Mesenchymal stem cell (in vitro differentiated cells and primary cell): ENCODE results near the gene SMG7.

Experiments used
- DNase-seq: peaks from one replicate; pipeline ENCODE4 v3.0.0-alpha.2; 2013
- H2AFZ ChIP-seq: one replicate; pipeline ENCODE4 v1.6.1; 2013; ENCODE audit warnings: low read depth, mild to moderate bottlenecking, control low read depth, inconsistent platforms, low read length, moderate library complexity
- H2AK5ac ChIP-seq: 2 replicates; pipeline ENCODE4 v1.6.1; 2013; ENCODE audit warnings: low read length, moderate library complexity, mild to moderate bottlenecking, inconsistent platforms; ENCODE audit not compliant: severe bottlenecking
- H2BK120ac ChIP-seq: one replicate; pipeline ENCODE4 v1.6.1; 2013; ENCODE audit warnings: low read depth, mild to moderate bottlenecking, inconsistent platforms, low read length, moderate library complexity
- H2BK12ac ChIP-seq, 2 experiments: one replicate each; pipeline ENCODE4 v1.6.1; 2013; ENCODE audit warnings: inconsistent platforms in 2 of 2, low read length in 2 of 2, mild to moderate bottlenecking in 2 of 2, moderate library complexity in 2 of 2, control low read depth in 1 of 2
- H2BK15ac ChIP-seq: one replicate; pipeline ENCODE4 v1.6.1; 2013; ENCODE audit warnings: mild to moderate bottlenecking, low read depth, inconsistent platforms; ENCODE audit not compliant: poor library complexity, severe bottlenecking
- H2BK5ac ChIP-seq: 2 replicates; pipeline ENCODE4 v1.6.1; 2013; ENCODE audit warnings: low read depth, mild to moderate bottlenecking, low read length, control low read depth, inconsistent platforms; ENCODE audit not compliant: poor library complexity, severe bottlenecking
- H3K14ac ChIP-seq, 2 experiments: one replicate each; pipeline ENCODE4 v1.6.1; 2013; ENCODE audit warnings: inconsistent platforms in 2 of 2, low read length in 2 of 2, control low read depth in 1 of 2, mild to moderate bottlenecking in 1 of 2, moderate library complexity in 1 of 2
- H3K18ac ChIP-seq, 2 experiments: one replicate each; pipeline ENCODE4 v1.6.1; 2013; ENCODE audit warnings: inconsistent platforms in 2 of 2, low read length in 2 of 2, control low read depth in 1 of 2, low read depth in 1 of 2, mild to moderate bottlenecking in 1 of 2
- H3K23ac ChIP-seq, 2 experiments: one replicate each; pipeline ENCODE4 v1.6.1; 2013; ENCODE audit warnings: inconsistent platforms in 2 of 2, low read length in 2 of 2, mild to moderate bottlenecking in 2 of 2, moderate library complexity in 2 of 2, control low read depth in 1 of 2
- H3K27ac ChIP-seq: 2 replicates; pipeline ENCODE4 v1.5.1; 2013; ENCODE audit warnings: mild to moderate bottlenecking, moderate library complexity, low read length, control low read depth, inconsistent platforms; ENCODE audit not compliant: poor library complexity, severe bottlenecking
- H3K27me3 ChIP-seq, 2 experiments: 2 replicates each; pipeline versions ENCODE4 v1.6.1 to v1.7.0; 2013; ENCODE audit warnings: low read length in 2 of 2, mild to moderate bottlenecking in 2 of 2, moderate library complexity in 2 of 2, control low read depth in 1 of 2, inconsistent platforms in 1 of 2; ENCODE audit not compliant: control insufficient read depth in 1 of 2, insufficient read depth in 1 of 2
- H3K36me3 ChIP-seq, 2 experiments: 2 replicates each; pipeline versions ENCODE4 v1.6.1 to v1.7.0; 2013; ENCODE audit warnings: low read length in 2 of 2, control low read depth in 1 of 2, inconsistent platforms in 1 of 2, low read depth in 1 of 2, mild to moderate bottlenecking in 1 of 2; ENCODE audit not compliant: insufficient read depth in 2 of 2, control insufficient read depth in 1 of 2
- H3K4ac ChIP-seq, 2 experiments: one replicate each; pipeline ENCODE4 v1.6.1; 2013; ENCODE audit warnings: inconsistent platforms in 2 of 2, low read length in 2 of 2, mild to moderate bottlenecking in 2 of 2, moderate library complexity in 2 of 2, control low read depth in 1 of 2, low read depth in 1 of 2
- H3K4me1 ChIP-seq: 2 replicates; pipeline ENCODE4 v1.6.1; 2013; ENCODE audit warnings: low read depth, low read length, control low read depth; ENCODE audit not compliant: control insufficient read depth, insufficient read depth
- H3K4me2 ChIP-seq: 2 replicates; pipeline ENCODE4 v1.6.1; 2013; ENCODE audit warnings: low read length, mild to moderate bottlenecking, inconsistent platforms; ENCODE audit not compliant: poor library complexity, severe bottlenecking
- H3K4me3 ChIP-seq, 2 experiments: 2 replicates each; pipeline versions ENCODE4 v1.5.1 to v1.7.0; 2013; ENCODE audit warnings: low read length in 2 of 2, mild to moderate bottlenecking in 2 of 2, control low read depth in 1 of 2, low read depth in 1 of 2; ENCODE audit not compliant: insufficient read depth in 1 of 2
- H3K79me1 ChIP-seq: replicated peaks from 2 replicates; pipeline ENCODE4 v1.6.1; 2013; ENCODE audit warnings: mild to moderate bottlenecking, control low read depth, low read length, inconsistent platforms; ENCODE audit not compliant: poor library complexity, severe bottlenecking
- H3K9ac ChIP-seq: 2 replicates; pipeline ENCODE4 v1.7.0; 2013; ENCODE audit warnings: mild to moderate bottlenecking, low read length, moderate library complexity
- H3K9me3 ChIP-seq: 2 replicates; pipeline ENCODE4 v1.7.0; 2013; ENCODE audit warnings: mild to moderate bottlenecking, low read length; ENCODE audit not compliant: control insufficient read depth
- H4K8ac ChIP-seq: one replicate; pipeline ENCODE4 v1.6.1; 2013; ENCODE audit warnings: inconsistent platforms, mild to moderate bottlenecking, low read length, moderate library complexity
- H4K91ac ChIP-seq: one replicate; pipeline ENCODE4 v1.6.1; 2013; ENCODE audit warnings: mild to moderate bottlenecking, low read length, inconsistent platforms
- WGBS: methylation state at CpG from one replicate; pipeline ENCODE4 v1.1.7; 2013; ENCODE audit warnings: mixed read lengths; 5-methylcytosine and 5-hydroxymethylcytosine counted together

The SMG7 gene

DNA sequence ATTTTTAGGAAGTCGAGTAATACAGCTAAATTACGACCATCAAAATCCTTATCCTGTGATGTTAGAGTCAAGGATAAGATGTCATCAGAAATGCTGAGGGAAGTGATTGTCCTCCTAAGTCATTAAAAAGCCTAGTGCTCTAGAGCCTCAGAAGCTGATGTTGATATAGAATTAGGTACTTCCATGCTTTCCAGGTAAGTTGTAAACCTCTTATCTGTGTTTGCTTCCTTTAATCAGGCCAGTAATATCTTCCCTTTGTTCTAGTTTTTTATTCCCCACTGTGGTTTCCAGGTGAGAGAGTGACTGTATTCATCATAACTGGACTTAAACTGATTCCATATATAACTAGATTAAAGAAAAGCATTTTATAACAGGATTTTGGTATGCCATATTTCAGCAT lies 44.4 kb downstream of the SMG7 start:
- 100% methylated on average over 2 of the region's 2 CpGs for WGBS

DNA sequence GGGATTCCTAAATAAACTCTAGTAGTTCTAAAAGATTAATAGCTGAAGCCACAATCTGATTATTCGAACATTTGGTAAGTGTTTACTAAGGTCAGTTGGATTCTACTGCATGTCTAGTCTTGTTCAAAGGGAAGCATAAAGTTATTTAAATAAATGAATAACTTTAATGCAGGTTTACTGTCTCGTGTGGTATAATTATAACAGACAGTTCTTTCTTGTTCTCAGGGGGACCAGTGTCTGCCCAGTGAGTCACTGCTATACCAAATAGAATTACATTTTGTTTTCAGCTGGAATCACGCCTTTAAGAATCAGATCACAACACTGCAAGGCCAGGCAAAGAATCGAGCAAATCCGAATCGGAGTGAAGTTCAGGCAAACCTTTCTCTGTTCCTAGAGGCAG lies 45.1 kb downstream of the SMG7 start:
- H3K79me1 ChIP-seq: peaks cover 12% of the 10 kb centered on the region
- H2BK120ac ChIP-seq: no peak overlapping the region
- H3K4ac ChIP-seq: no peak overlapping the region
- no peak overlapping the region for H3K4me2 ChIP-seq
- no peaks in the 10 kb centered on the region for H3K9me3 ChIP-seq
- no peak overlapping the region for H4K91ac ChIP-seq
- no peaks in the 10 kb centered on the region for H3K4me1 ChIP-seq
- no peak overlapping the region for H3K4me3 ChIP-seq
- H3K14ac ChIP-seq: no peak overlapping the region
- no peak overlapping the region for H2AK5ac ChIP-seq
- peaks cover 12 to 40% of the 10 kb centered on the region in 2 experiments for H3K36me3 ChIP-seq
- H3K9ac ChIP-seq: no peak overlapping the region
- H3K23ac ChIP-seq: no peak overlapping the region
- H2BK5ac ChIP-seq: no peak overlapping the region
- H3K27ac ChIP-seq: no peak overlapping the region
- H3K27me3 ChIP-seq: no peaks in the 10 kb centered on the region
- H2BK12ac ChIP-seq: no peak overlapping the region
- WGBS: 95% methylated on average over 6 of the region's 6 CpGs
- DNase-seq: no peak
- no peak overlapping the region for H2AFZ ChIP-seq
- H4K8ac ChIP-seq: no peak overlapping the region
- H2BK15ac ChIP-seq: no peak overlapping the region
- H3K18ac ChIP-seq: no peak overlapping the region

More for the DNA sequence above, 44.4 kb downstream of the SMG7 start:
- no peaks in the 10 kb centered on the region for H3K4me1 ChIP-seq
- H2BK120ac ChIP-seq: no peak overlapping the region
- H2BK5ac ChIP-seq: no peak overlapping the region
- no peak overlapping the region for H3K4ac ChIP-seq
- H3K79me1 ChIP-seq: peaks cover 12% of the 10 kb centered on the region
- H3K9ac ChIP-seq: no peak overlapping the region
- H3K9me3 ChIP-seq: no peaks in the 10 kb centered on the region
- H3K4me3 ChIP-seq: no peak overlapping the region
- H3K14ac ChIP-seq: no peak overlapping the region
- H3K18ac ChIP-seq: no peak overlapping the region
- no peaks in the 10 kb centered on the region for H3K27me3 ChIP-seq
- no peak overlapping the region for H2AFZ ChIP-seq
- DNase-seq: no peak
- no peak overlapping the region for H3K27ac ChIP-seq
- no peak overlapping the region for H2AK5ac ChIP-seq
- H3K4me2 ChIP-seq: no peak overlapping the region
- H2BK15ac ChIP-seq: no peak overlapping the region
- H4K8ac ChIP-seq: no peak overlapping the region
- peaks cover 12 to 33% of the 10 kb centered on the region in 2 experiments for H3K36me3 ChIP-seq
- no peak overlapping the region for H2BK12ac ChIP-seq
- H3K23ac ChIP-seq: no peak overlapping the region
- no peak overlapping the region for H4K91ac ChIP-seq

GRCh38 chr1:183520379-183520778 lies 48.1 kb downstream of the SMG7 start:
- no peak overlapping the region for H3K4me3 ChIP-seq
- no peak overlapping the region for H2BK5ac ChIP-seq
- no peak overlapping the region for H2AK5ac ChIP-seq
- H2AFZ ChIP-seq: no peak overlapping the region
- no peak overlapping the region for H2BK15ac ChIP-seq
- H3K4me2 ChIP-seq: no peak overlapping the region
- no peak overlapping the region for H3K27ac ChIP-seq
- H3K9me3 ChIP-seq: no peaks in the 10 kb centered on the region
- H4K91ac ChIP-seq: no peak overlapping the region
- no peak overlapping the region for H3K18ac ChIP-seq
- H3K27me3 ChIP-seq: no peaks in the 10 kb centered on the region
- no peak overlapping the region for H3K9ac ChIP-seq
- peaks cover 11% of the 10 kb centered on the region for H3K79me1 ChIP-seq
- H3K23ac ChIP-seq: no peak overlapping the region
- no peak overlapping the region for H3K14ac ChIP-seq
- no peak overlapping the region for H4K8ac ChIP-seq
- peaks cover 12 to 57% of the 10 kb centered on the region in 2 experiments for H3K36me3 ChIP-seq
- no peaks in the 10 kb centered on the region for H3K4me1 ChIP-seq
- no CpG with 5 or more reads among the region's 1 CpG for WGBS
- no peak overlapping the region for H2BK12ac ChIP-seq
- no peak overlapping the region for H3K4ac ChIP-seq
- H2BK120ac ChIP-seq: no peak overlapping the region
- no peak for DNase-seq

- Histone ChIP-seq H3K9ac (no peak overlapping the region), H2BK15ac (no peak overlapping the region), H3K36me3 (peaks cover 12 to 59% of the 10 kb centered on the region in 2 experiments), H2BK120ac (no peak overlapping the region), H3K4me2 (no peak overlapping the region), H3K18ac (no peak overlapping the region), H4K8ac (no peak overlapping the region), H3K23ac (no peak overlapping the region), H3K4me1 (no peaks in the 10 kb centered on the region), H3K14ac (no peak overlapping the region), H3K4ac (no peak overlapping the region), H2AK5ac (no peak overlapping the region), H3K27me3 (no peaks in the 10 kb centered on the region), H3K4me3 (no peak overlapping the region), H2BK5ac (no peak overlapping the region), H3K27ac (no peak overlapping the region), H3K79me1 (peaks cover 10% of the 10 kb centered on the region), H4K91ac (no peak overlapping the region), H2AFZ (no peak overlapping the region), H3K9me3 (no peaks in the 10 kb centered on the region), H2BK12ac (no peak overlapping the region)
- 100% methylated on average over 1 of the region's 1 CpG for WGBS
- DNase-seq: no peak
Measured at GRCh38 chr1:183522104-183522503, 49.8 kb downstream of the SMG7 start.
